HG03139 (cell line): Measurements from ENCODE around the gene CWC22.
"Not testable (repeated sequence)": the region's sequence is repeated elsewhere in the genome, so short reads cannot be mapped to it uniquely, and the experiment has no call there.

Experiments
- ATAC-seq: cut with Tn5 transposase; IDR thresholded peaks from one replicate; pipeline ENCODE4 v1.9.1; 2021; ENCODE audit not compliant: unreplicated experiment

CWC22 gene

DNA sequence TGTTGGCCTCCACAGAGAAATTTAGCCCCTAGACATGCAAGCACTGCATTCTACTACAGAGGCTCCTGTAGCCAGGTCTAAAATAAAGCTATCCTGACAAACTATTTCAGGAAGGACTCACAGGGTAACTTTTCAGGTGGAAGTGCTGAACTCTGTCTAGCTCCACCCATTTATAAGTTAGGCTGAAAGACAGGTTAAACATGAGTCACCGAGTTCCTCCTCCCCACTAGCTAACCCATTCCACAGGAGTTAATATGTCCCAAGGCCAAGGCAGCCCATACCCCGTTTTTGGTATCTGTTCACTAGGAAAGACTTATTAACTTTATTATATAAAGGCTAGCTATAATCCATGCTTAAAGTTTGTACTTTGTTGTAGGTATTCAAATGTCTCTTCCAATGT, 3.5 kb downstream of the CWC22 start:
- ATAC-seq = no peak

DNA sequence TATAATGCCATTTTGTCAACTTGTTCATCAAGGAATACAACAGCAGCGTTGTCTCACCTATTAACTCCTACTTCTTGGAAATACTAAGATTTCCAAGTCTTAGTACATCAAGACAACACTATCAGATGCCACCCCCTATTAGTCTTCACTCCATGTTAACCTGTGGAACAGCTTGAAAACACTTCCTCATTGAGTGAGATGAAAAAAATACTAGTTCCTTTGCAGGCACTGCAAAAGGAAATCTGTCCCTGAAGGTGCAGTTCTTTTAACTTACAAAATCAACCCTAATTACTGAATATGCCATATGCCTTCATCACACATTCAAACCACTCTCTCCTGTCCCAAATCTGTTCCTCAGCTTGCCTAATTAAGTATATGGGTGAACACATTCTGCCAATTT, 4.0 kb downstream of the CWC22 start:
- no peak for ATAC-seq

DNA sequence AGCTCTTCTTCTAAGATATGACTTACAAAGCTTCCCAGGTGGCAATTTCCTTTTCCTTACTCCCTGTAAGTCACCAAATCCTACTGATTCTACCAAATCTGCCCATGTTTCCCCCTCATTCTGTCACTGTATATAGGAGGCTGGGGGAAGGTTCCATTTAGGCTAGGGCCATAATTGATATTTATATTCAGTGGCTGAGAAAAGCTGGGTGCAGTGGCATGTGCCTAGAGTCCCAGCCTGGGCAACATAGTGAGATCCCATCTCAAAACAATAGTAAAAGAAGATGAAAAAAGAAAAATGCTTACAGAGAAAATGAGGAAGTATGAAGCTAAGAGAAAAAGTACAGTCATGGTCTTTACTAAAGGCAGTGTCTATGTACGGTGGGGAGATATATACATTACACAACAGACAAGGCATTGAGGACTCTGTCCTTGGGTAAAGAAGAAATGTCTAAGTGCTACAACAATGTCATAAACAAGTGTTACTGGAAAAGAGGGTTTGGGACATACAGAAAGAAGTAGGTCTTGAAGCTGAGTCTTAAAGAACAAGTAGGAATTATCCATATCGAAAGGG, 4.8 kb downstream of the CWC22 start:
- no peak for ATAC-seq

DNA sequence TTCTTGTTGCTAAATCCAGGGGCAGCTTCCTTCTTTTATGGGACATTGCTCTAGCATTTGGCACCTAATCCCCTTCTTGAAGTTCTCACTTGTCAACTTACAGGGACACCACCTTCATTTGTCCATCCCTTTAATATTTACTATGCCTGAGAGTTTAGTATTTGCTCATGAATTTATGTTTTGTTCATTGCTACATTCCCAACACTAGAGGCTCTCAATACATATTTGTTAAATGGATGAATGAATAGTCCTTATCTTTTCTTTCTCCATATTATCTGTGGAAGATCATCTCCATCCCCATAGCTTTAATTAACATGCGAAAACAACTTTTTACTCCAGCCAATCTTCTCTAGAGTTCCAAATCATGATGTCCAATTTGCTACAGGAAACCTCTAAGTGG, 5.4 kb downstream of the CWC22 start:
- no peak for ATAC-seq

DNA sequence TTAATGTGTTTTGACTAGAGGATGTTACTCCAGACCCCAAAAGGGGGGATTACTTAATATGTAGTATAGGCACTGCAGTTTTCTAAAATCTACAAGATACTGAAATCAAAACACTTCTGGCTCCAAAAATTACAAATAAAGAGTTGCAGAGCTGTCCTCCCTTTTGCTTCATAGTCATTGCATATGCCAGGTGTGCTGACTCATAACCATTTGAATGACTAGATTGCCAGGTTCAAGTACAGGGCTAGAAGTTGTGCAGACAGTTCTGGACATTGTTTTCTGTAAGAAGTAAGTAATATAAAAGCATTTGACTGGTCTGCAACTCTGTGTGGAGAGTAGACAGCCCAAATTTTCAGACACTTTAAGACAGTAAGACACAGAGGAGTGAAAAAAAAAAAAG, 6.7 kb downstream of the CWC22 start:
- ATAC-seq = no peak

DNA sequence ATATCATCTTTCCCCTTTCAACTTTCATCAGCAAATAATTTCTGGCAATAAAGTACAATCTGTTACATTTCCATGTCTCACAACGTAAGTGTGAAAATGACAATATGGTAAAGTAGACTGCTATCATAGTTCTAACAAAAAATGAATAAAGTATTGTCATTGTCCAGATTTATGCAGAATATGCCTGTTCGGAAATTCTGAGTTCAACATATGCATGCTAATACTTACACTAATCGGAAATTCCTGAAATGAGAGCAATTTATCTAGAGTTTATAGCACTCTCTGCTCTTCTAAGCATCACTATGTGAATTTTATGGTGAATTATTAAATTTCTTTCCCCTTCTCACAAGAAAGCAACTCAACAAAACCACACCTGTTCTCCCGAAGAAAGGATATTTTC, 8.1 kb downstream of the CWC22 start:
- ATAC-seq = no peak

DNA sequence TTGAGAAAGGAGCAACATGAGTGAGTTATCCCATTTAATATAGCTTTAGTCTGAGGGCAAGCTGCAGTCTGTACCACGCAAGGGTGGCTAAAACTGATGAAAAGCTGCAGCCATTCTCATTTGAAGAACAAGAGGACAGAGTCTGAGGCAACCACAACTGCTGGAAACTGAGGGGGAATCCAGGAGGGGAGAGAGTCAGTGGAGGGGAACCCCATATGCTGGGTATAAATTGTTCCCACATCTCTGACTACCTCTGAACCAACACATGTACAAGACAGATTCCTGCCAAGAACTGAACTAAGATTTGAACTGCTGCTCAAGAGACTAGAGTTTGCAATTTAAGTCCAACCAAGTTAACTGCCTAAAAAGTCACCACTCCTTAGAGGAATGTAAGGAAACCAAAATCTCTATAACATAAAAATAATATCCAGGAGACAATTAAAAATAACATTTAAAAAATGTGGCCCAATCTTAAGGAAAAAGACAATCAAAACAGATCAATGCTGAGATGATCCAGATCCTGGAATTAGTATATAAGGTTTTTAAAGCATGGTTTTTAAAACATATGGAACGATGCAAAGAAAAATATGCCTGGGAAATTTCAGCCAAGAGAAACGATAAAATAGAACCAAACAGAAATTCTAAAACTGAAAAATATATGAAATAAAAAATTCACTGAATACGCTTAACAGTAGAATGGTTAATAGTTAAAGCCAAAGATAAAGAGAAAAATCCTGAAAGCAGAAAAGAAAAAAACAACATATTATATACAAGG, 11.2 kb downstream of the CWC22 start:
- no peak for ATAC-seq

DNA sequence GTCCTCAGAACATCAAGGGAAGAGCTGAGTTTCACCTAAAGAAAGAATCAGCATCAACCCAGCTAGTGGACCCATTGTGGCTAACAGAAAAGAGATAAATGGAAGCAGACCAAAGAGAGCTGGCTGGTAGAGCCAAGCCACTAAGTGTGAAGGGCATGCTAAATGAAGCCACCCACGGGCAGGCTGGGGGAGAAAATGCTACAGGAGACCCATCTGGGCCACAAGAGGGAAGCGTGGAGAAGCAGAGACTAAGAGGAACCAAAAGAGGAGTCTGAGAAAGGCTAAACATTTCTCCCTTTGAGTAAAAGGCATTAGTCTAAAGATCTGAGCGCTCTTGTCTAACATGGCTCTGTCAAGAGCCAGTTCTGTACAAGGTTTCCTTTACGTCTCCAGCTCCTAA, 15.8 kb downstream of the CWC22 start:
- ATAC-seq = no peak

DNA sequence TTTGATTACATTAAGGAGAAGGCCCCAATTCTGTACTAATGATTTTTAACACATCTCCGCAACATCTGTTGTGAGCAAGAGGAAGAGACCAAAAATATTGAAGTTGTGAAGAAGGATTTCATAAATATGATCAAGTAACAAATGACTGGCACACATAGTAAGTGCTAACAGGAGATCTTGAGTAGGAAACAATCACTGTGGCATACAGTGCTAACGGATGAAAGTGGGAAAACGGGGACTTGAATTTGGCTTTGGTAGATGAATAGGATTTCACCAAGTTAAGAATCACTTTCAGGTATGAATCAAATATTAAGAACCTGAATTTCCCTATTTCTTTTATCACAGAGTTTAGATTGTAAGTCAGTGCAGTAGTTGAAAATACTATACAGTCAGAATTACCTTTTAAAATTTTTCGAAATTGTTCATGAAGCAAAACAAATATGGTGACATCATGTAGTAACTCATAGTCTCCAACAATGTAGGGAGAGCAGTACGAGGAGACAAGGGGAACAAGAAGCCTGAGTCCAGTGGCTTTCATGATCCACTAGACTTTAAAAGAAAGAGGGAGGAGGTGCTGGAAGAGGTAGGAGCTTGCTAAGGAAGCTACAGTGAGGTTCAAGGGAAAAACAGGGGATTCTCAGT, 16.3 kb downstream of the CWC22 start:
- no peak for ATAC-seq

DNA sequence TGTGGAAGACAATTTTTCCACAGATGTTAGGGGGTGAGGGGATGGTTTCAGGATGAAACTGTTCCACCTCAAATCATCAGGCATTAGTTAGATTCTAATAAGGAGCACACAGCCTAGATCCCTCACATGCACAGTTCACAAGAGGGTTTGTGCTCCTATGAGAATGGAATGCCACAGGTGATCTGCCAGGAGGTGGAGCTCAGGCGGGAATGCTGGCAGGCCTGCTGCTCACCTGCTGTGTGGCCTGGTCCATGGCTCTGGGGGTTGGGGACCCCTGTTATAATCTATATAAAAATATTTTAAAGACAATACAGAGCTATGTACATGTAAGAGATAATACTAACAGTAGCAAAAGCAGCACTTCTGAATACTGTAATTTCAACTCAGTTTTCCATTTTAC, 19.2 kb downstream of the CWC22 start:
- ATAC-seq = no peak

DNA sequence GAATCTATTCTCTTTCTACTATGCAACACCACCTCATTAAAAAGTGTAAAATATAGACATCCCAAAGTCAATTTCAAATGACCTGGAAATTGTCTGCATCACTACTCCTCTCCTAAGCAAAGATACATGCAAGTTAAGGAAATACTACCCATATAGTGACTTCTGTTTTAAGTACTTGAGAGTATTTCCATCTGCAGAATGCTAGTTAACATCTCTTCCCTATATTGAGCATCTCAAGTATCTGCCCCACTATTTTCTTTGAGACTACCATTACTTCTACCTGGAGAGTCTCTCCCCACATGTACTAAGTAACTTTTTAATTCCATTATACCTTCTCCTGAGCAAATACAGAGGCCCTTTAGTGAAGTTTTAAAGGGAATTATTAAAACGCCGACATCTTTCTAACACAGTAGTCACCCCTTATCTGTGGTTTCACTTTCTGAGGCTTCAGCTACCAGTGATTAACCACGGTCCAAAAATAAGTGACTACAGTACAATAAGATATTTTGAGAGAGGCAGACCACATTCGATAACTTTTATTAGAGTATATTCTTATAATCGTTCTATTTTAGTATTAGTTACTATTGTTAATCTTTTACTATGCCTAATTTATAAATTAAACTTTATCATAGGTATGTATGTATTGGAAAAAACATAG, 21.8 kb downstream of the CWC22 start:
- ATAC-seq = peak; percentile 79

DNA sequence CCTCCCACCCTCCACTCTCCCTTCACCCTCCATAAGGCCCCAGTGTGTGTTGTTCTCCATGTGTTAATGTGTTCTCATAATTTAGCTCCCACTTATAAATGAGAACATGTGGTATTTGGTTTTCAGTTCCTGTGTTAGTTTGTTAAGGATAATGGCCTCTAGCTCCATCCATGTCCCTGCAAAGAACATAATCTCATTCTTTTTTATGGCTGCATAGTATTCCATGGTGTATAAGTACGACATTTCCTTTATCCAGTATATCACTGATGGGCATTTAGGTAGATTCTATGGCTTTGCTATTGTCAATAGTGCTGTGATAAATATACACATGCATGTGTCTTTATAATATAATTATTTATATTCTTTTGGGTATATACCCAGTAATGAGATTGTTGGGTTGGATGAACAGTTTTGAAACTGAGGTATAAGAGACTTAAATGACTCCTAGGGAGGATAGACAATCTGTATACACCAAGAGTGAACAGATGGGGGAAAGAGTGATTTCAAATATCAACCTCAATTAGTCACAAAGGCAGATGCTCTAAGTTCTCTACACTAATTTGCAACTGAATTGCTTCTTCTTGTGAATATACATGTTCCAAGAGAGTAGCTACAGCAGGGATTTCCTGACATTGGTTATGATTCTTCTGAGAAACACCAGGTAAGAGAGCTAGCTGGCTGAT, 23.7 kb downstream of the CWC22 start:
- ATAC-seq = no peak

DNA sequence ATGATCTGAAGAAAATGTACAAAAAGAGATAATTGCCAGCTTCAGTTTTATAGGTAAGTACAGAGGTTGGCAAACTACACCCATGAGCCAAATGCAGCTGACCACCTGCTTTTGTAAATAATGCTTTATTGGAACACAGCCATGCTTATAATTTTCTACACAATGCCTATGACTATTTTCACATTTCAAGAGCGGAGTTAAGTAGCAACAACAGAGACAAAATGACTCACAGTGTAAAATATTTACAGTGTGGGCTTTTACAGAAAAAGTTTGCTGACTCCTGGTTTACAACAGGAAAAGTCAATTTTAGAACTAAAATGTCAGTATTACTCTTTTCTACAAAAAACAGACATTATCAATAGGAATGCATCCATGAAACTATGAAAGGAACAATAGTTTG, 26.0 kb downstream of the CWC22 start:
- no peak for ATAC-seq

DNA sequence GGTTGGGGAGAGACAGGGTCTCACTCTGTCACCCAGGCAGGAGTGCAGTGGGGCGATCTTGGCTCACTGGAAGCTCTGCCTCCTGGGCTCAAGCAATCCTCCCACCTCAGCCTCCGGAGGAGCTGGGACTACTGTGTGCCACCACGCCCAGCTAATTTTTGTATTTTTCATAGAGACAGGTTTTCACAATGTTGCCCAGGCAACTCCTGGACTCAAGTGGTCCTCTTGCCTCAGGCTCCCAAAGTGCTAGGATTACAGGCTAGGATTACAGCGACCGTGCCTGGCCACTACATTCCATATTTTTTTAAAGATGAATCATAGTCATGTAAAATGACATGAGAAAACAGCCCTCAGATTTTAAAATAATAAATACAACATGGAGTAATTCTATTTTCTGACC, 32.3 kb downstream of the CWC22 start:
- no peak for ATAC-seq

DNA sequence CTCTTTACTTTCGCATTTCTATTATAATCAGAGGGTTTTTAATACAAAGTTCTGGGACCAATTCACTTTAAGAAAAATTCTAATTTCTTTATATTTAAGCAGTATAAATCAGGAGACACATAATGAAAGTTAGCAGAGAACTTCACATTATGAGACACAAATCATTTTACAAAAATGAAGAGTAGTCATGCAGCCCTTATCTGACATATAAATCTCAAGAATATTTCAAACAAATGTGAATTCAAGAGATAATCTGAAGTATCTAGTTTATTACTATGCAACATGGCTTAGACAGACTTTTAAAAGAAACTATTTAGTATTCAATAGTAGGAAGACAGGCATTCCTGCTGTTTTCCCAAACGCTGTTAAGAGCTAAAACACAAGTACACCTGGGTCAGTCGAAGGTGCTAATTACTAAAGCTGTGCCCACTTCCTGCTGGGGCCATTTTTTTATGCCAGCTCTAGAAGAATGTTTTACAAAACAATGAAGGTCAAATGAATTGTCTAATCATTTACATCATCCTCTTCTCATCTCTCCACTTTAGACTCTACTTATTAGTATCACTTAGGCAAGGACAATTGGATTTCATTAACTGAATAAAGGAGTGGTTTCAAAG, 40.2 kb downstream of the CWC22 start:
- ATAC-seq = no peak

DNA sequence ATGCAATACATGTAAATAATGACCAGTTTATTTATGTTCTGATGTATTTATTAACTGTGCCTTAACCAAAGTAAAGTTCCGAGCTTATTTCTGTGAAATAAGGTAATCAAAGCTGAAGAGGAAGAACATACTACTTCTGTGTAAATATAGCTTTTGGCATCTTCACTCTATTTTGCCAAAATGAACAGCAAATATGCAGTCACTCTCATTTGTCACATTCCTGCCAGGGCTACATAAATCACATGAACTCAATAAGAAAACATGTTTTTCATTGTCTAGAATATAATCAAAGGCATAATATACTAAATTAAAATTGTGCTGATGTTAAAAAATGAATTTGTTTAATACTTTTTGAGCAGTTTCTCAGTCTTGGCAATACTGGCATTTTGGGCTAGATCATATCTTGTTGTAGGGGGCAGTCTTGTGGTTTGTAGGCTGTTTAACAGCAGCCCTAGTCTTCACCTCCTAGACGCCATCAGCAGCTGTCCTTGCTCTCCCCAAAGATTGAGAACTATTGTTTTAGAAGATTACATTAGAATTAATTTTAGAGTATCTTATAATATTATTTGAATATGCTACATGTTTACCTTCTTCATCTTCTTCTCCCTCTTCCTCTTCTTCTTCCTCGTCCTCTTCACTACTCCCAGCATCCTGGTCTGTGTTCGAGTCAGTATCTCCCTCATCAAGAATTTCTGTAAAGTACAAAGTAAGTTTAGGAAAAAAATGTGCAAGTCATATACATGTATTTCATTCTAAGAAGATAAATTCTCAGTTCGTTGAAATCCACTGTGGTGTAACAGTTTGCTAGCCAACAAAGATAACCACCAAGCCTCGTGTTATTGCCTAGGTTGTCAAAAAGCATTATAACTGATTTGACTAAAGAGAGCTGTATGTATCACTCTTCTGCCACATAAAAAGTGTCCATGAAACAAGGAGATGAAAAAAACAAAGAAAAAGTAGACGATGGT, 41.5 kb downstream of the CWC22 start:
- no peak for ATAC-seq

DNA sequence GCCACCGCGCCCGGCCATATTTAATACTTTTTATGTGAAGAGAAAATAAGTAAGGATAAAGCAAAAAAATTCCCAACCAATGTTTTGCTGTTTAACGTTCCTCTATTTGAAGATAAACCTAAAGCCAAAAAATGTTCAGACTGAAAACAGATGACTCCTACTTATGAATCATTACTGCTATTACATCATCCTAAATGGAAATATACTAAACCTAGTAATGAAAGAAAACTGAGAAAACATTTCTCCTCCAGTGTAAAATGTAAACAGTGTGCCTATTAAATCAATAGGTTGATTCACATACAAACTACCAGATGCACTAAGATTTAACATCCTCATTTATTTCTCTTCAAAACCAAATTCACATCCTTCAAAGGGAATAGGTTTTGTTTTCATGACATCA, 43.5 kb downstream of the CWC22 start:
- ATAC-seq = no peak

DNA sequence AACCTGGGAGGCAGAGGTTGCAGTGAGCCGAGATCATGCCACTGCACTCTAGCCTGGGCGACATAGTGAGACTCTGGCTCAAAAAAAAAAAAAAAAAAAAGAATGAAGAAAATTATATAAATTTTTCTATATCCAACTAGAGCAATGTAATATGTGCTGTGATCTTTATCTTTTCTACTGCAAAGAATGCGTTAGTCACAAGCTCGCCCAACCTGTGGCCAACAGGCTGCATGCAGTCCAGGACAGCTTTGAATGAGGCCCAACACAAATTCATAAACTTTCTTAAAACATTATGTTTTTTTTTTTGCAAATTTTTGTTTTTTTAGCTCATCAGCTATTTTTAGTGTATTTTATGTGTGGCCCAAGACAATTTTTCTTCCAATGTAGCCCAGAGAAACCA, 48.8 kb downstream of the CWC22 start:
- not testable (repeated sequence) for ATAC-seq

DNA sequence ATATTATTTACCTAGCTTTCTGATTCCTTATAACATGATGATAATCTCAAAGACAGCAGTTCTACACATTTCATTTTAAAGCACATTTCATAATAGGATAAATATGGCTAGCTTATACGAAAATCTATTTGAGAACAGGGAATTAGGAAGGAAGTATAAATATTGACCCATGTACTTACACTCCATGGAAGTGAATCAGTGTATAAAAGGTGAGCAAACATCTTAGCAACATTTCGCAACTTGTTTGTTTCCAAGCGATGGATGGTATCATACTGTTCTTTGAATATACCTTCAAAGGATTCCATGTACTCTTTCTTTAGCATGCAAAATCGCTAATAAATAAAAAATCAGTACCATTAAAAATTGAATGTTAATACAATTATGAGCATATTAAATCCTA, 53.1 kb downstream of the CWC22 start:
- no peak for ATAC-seq

DNA sequence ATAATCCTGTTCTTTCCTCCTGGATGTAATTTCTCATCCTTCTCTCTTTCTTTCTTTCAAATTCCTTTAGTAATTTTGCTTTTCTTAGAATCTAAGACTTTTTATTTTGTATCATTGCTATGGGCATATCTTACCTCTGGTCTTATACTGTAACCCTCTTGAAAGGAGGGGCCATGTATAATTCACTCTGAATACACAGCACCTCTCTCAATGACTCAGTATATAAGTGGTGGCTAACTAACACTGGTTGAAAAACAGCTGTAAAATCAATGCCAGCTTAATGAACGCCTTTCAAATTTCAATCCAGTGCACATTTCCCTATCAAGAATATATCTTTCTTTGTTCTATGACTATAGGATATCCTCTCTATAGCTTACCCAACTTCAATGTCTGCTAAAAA, 53.7 kb downstream of the CWC22 start:
- ATAC-seq = no peak
